NOMO-1 treated with dmso at 0.1 percent for 144 hours (cell line): Measurements from ENCODE around the gene CYP4F8.

Experiments used
- DNase-seq: peaks from one replicate; lab custom pipeline; 2025; ENCODE audit not compliant: unreplicated experiment; lab: John Stamatoyannopoulos, UW

CYP4F8 gene

DNA sequence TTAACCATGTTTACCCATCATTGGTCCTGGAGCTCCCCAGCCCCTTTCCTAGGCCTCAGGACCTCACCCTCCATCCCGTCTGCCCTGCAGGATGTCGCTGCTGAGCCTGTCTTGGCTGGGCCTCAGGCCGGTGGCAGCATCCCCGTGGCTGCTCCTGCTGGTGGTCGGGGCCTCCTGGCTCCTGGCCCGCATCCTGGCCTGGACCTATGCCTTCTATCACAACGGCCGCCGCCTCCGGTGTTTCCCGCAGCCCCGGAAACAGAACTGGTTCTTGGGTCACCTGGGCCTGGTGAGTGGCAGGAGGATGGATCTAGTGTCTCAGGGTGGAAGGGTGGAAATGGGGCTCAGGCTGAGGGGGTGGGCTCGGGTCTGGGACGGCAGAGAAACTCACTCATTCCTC, 508 bp downstream of the CYP4F8 start:
- DNase-seq = no peak

DNA sequence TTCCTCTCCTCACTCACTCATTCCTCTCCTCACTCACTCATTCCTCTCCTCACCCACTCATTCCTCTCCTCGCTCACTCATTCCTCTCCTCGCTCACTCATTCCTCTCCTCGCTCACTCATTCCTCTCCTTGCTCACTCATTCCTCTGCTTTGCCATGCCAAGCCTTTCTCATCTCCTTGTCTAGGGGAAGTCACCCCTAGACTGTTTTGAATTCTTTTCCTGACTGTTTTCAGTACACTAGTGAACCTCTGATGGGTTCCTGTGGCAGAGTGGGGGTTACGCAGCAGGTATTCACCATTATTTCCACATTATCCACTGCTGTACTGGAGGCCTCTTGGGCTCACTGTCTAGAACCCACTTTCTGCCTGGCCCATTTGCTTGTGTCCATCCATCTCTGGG, 1.2 kb downstream of the CYP4F8 start:
- DNase-seq = no peak

DNA sequence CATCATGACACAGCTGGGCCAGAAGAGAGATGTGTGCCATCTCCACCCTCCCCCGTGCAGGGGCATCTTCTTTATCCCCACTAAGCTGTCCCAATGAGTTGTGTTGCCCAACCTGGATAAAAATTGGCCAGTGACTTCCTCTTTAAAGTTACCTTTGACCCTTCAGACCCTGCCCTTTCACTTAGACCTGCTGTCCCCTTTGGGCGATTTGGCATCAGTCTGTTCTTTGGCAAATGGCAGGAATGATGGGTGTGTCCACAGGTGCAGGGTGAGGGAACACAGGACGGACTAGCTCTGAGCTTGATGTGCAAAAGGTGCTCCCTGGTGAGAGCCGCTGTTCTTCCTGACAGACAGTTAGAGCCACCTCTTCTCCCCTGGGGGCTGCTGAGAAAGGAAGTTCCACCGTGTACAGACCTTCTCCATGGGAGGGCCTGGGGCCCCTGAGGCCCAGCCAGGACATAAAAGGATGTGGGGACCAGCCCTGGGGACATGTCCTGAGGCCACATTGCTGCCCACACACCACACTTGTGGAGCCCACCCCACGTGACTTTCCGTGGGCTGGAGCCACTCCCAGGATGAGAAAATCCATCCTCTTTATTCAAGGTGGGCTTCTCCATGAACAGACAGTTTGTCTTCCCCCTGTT, 1.7 kb downstream of the CYP4F8 start:
- no peak for DNase-seq

DNA sequence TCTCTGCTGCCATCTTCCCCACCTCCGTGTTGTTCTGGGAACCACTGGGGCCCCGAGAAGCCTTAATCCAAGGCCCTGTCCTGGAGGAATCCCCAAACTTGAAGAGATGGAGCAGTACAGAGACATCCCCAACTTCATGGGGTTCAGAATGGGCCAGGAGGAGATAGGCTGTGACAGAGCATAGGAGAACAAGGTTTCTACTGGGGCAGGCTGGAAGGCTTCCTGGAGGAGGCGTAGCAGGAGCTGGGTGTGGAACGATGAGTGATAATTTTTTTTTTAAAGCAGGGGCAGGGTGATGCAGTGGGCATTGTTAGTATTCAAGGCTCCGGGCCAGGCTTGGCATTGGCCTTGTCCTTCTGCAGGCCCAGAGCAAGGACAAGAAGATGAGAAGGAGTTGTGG, 3.3 kb downstream of the CYP4F8 start:
- no peak for DNase-seq

DNA sequence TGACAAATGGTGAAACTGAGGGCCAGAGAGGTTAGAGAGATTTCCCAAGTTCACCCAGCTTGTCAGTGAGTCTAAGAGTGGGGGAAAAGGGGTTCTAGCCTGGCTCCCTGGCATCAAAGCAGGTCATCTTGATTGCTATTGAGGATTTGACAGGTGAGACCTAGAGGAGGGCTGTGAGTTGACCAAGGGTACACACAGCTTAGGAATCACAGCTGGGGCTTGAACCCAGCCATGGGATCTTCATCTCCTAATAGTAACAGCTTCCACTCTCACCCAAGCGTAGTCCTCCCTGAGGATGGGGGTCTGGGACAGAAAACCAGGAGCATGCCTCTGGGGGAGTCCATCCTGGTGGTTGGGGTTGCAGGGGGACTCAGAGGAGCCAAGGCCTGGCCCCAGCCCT, 6.8 kb downstream of the CYP4F8 start:
- no peak for DNase-seq

DNA sequence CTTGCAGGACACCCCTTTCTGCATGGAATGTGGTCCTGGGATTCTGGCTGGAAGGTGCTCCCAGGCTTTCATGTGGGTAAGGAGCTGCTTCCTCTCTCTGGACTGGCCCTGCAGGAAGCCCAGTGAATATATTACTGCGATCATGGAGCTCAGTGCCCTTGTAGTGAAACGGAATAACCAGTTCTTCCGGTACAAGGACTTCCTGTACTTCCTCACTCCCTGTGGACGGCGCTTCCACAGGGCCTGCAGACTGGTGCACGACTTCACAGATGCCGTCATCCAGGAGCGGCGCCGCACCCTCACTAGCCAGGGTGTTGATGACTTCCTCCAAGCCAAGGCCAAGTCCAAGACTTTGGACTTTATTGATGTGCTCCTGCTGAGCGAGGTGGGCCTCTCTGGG, 8.0 kb downstream of the CYP4F8 start:
- DNase-seq = no peak

DNA sequence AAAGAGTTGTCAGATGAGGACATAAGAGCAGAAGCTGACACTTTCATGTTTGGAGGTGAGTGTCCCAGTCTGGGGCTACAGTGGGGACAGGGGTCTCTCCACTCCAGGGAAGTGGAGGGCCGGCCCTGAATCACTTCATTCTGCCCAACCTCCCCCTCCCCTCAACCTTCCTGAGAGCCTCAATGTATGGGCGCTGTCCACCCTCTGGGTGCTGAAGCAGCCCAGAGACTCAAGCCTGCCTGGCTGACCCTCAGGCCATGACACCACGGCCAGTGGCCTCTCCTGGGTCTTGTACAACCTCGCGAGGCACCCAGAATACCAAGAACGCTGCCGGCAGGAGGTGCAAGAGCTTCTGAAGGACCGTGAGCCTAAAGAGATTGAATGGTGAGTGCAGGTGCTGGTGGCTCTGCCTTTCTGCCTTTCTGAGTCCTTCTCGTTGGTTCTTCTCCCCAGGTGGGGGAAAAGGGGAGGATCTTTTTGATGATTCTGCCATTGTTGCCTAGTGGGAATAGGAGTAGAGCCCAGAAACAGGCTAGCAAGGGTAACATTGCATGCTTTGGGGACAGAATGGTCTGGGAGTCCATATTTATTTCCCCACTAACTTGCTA, 8.8 kb downstream of the CYP4F8 start:
- no peak for DNase-seq

DNA sequence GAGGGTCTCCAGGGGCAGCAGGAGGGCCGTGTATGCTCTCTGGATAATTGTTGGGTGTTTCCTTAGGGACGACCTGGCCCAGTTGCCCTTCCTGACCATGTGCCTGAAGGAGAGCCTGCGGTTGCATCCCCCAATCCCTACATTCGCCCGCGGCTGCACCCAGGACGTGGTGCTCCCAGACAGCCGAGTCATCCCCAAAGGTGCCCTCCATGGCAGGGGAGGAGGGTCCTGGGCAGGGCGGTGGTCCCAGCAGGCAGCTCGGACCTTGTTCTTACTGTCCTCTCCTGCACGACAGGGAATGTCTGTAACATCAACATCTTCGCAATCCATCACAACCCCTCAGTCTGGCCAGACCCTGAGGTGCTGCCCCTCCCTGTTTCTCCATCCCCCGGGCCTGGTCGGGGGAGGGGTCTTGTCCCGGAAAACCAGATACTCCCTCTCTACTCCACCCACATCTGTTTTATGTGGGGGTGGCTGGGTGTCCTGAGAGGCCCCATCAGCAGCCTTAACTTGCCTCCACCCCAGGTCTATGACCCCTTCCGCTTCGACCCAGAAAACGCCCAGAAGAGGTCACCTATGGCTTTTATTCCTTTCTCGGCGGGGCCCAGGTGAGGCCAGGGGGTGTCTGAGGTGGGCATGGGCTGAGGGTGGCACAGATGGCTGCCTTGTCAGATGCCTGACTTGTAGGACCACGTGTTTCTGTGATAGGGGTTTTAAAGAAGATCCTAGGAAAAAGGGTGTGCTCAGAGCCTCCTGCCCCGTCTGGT, 13.4 kb downstream of the CYP4F8 start:
- DNase-seq = no peak

DNA sequence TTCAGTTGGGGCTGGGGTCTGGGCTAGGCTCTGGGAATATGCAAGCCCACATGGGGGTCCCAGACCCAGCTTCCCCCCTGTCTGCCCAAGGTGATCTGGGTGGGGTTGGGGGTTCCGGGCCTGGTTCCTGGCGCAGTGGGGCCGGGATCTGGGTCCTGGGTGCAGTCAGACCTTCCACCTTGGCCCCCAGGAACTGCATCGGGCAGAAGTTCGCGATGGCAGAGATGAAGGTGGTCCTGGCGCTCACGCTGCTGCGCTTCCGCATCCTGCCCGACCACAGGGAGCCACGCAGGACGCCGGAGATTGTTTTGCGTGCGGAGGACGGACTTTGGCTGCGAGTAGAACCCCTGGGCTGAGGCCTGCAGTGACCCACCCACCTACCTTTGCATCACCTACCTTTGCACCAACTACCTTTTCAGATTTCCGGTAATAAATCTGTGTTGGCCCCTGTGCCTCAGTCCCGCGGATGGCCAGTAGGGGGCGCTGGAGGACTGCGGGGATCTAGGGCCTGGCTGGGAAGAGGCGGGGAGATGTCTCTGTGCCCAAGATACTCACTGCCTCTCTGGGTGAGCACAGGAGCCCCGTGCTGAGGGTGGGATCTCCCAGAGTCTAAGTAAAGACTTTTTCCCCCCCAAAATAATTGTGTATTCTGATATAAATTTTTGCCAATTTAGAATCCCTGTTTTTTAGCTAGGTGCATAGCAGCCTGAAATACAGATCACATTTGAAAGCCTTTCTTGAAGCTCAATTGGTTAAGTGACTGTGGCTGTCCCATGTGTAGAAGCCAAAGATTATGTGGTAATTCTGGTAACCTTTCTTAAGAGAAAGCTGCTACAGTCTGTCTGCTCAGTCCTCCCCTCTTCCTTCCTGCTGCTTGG, 14.2 kb downstream of the CYP4F8 start:
- peak; percentile 38 for DNase-seq

DNA sequence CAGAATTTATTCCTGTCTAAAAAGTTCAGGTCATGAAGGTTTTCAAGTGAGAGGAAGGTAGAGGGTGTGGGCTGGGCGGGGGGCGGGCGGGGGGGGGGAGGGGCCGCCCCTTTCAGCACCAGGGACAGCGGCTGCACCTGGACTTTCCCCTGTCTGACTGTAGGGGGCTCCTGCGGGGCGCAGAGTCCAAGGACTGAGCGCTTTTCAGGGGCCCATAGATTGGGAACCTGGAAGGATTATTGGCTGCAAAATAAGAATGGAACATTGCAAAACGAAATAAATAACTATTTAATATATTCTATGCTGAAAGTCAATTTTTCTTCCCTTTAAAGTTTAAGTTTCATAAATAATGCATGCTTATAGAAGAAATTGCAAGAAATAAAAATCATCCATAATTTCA, 16.8 kb downstream of the CYP4F8 start:
- peak; percentile 21 for DNase-seq

DNA sequence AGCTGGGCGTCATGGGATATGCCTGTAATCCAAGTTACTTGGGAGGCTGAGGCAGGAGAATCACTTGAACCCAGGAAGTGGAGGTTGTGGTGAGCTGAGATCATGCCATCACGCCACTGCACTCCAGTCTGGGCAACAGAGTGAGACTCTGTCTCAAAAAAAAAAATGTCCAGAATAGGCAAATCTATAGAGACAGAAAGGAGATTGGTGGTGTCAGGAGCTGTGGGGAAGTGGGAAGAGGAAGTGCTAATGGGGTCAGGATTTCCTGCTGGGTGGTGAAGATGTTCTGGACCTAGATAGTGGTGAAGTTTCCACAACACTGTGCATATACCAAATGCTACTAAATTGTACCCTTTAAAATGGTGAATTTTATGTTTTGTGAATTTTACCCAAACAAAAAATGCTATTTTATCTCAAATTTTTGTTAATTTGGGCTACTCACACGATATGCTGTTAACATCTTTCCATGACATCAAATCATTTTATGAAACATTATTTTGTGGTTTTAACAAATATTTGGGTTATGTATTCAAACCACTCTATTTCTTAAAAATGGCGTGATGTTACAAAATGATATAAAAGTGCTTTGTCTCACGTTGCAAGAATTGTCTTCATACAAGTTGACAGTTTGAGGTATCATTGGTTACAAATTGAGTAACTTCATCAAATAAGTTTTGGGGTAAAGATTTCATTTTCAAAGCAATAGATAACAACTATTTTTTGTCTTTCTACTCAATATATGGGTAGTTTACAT, 18.2 kb downstream of the CYP4F8 start:
- DNase-seq = peak; percentile 64

DNA sequence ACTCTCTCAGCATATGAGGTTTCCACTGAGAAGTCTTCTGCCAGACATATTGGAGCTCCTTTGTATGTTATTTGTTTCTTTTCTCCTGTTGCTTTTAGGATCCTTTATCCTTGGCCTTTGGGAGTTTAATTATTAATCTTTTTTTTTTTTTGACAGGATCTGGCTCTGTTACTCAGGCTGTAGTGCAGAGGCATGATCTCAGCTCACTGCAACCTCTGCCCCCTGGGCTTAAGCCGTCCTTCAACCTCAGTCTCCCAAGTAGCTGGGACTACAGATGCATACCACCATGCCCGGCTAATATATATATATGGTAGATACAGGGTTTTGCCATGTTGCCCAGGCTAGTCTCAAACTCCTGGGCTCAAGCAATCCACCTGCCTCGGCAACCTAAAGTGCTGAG, 19.1 kb downstream of the CYP4F8 start:
- DNase-seq = no peak

DNA sequence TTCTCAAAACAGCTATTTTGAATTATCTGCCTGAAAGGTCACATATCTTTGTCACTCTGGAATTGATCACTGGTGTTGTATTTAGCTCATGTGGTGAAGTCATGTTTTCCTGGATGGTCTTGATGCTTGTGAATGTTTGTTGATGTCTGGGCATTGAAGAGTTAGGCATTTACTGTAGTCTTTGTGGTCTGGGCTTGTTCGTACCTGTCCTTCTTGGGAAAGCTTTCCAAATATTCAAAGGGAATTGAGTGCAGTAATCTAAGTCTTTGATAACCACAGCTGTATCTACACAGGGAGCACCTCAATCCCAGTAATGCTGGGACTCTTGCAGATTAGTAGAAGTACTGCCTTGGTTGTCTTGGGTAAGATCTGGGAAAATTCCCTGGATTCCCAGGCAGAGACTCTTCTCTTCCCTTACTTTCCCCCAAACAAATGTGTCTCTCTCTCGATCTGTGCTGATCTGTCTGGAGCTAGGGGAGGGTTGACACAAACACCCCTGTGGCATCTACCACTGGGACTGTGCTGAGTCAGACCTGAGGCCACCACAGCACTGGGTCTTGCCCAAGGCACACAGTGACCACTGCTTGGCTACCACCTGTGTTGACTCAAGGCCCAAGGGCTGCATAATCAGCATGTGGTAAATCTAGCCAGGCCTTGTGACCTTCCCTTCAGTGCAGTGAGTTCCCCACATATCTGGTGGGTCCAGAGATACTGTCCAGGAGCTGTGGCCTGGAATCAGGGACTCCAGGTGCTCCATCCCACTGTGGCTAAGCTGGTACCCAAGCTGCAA, 20.2 kb downstream of the CYP4F8 start:
- DNase-seq = no peak

DNA sequence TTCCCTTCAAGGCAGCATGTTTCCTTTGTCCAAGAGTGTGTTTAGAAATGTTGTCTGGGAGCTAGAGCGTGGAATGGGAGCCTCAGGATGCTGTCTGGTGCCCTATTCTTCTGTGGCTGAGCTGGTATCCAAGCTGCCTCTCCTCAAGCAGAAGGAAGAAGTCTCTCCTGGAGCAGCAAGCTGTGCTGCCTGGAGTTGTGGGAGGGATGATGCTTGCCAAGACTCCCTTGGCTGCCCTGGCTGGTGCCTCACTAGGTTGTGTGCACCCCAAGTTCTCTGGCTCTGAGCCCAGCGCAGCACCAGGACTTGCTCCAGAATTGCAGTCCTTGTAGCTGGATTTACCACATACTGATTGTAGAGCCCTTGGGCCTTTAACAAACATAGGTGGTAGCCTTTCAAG, 21.0 kb downstream of the CYP4F8 start:
- no peak for DNase-seq

DNA sequence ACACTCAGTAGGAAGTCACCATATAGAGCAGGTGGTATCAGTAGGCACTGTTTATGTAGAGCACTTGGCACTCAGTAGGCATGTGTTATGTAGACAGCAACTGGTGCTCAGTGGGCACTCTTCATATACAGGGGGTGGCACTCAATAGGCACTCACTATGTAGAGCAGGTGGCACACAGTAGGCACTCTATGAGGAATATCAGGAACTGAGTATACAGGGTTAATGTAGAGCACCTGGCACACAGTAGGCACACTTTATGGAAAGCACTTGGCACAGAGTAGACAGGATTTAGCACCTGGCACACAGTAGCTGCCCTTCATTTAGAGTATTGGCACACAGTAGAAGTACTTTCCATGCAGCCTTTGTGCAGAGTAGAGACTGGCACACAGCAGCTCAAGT, 24.6 kb downstream of the CYP4F8 start:
- no peak for DNase-seq

DNA sequence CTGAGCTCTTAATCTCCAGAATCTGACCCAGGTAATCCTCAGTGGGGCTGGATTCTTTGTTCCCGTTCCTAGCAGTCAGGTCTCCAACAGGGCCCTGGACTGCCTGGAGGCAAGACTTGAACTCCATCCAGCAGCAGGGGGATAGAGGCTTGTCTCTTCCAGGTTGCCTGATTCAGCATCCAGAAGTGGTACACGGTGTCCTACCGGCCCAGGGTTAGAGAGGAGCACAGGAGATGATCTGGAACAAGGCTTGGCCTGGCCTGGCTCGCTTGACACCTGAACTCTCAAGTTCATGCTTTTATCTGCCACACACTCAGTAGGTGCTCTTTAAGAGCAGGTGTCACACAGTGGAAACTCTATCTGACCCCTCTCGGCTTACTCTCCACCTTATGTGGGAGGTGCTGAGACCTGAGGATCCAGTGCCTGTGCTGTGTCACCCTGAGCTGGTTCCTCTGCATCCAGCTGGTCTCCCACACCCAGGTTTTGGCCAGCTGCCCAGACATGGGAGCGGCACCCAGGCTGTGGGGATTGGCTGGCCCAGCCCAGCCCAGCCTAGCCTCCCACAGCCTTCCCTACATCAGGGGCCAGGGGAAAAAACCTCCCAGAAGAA, 25.4 kb downstream of the CYP4F8 start, which contains the start of gene CYP4F3:
Gene CYP4F3 (plus strand): TSS at position 604 of the 610 bp plus-strand sequence. CDS start 519 bp downstream, outside the sequence.
- no peak for DNase-seq

DNA sequence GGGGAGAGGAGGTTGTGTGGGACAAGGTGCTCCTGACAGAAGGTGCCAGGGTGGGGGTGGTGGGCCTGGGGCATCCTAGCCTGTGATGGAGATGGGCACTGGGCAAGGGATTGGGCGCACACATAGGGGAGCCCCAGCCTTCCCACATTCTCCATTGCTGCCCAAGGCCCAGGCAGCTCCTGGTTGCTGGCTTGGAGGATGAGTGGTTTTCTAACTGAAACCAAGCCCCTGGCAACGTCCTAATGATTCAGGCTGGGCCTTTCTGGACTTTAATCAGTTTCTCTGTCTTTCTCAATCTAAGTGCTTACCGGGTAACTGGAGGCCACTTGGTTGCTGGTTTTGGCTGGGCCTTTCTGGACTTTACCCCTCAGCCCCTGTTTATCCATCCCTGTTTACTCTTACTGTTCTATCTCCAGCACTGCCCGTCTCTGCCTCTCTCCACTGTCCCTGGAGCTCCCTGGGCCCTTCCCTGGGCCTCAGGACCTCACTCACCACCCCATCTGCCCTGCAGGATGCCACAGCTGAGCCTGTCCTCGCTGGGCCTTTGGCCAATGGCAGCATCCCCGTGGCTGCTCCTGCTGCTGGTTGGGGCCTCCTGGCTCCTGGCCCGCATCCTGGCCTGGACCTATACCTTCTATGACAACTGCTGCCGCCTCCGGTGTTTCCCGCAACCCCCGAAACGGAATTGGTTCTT, 26.0 kb downstream of the CYP4F8 start:
- DNase-seq = no peak

DNA sequence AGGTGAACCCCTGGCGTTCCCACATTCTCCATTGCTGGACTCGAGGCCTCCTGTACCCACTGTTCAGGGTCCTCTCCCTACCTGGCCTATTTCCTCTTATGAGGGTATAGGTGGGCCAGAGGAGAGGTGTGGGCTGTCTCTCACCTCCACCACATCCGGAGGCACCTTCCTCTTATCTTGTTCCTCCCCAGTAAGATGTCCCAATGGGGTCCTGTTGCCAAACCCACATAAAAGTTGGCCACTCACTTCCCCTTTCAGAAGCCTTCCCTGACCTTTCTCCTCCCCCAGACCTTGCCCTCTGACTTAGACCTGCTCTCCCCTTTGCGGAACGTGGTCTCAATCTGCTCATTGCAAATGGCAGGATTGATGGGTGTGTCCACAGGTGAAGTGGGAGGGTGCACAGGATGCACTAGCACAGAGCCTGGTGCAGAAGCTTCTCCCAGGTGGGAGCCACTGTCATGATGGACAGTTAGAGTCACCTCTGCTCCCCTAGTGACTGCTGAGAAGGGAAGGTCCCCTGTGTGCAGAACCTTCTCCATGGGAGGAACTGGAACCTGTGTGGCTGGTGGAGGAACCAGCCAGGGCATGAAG, 27.0 kb downstream of the CYP4F8 start:
- peak; percentile 80 for DNase-seq
